Measurements from ENCODE around the gene SPTLC3.

Gene SPTLC3

GRCh38 chr20:13174402-13174801, 165.6 kb downstream of the SPTLC3 start:
- Histone ChIP-seq H3K4me3 (ENCODE audit: low read length) (no peak overlapping the region), H3K9me3 (ENCODE audit: control insufficient read depth, insufficient read depth, low read length) (no peaks in the 10 kb centered on the region), H3K27ac (ENCODE audit: low read length) (no peak overlapping the region), H3K27me3 (ENCODE audit: control insufficient read depth, insufficient read depth, low read length) (no peaks in the 10 kb centered on the region), H3K36me3 (ENCODE audit: control insufficient read depth, insufficient read depth, low read length) (no peaks in the 10 kb centered on the region), H3K4me1 (ENCODE audit: control insufficient read depth, insufficient read depth, low read length) (no peaks in the 10 kb centered on the region)
- no peak for DNase-seq (ENCODE audit: low read depth, low spot score)
- WGBS (ENCODE audit: insufficient coverage, insufficient read length) = no CpG with 5 or more reads among the region's 9 CpGs

DNA sequence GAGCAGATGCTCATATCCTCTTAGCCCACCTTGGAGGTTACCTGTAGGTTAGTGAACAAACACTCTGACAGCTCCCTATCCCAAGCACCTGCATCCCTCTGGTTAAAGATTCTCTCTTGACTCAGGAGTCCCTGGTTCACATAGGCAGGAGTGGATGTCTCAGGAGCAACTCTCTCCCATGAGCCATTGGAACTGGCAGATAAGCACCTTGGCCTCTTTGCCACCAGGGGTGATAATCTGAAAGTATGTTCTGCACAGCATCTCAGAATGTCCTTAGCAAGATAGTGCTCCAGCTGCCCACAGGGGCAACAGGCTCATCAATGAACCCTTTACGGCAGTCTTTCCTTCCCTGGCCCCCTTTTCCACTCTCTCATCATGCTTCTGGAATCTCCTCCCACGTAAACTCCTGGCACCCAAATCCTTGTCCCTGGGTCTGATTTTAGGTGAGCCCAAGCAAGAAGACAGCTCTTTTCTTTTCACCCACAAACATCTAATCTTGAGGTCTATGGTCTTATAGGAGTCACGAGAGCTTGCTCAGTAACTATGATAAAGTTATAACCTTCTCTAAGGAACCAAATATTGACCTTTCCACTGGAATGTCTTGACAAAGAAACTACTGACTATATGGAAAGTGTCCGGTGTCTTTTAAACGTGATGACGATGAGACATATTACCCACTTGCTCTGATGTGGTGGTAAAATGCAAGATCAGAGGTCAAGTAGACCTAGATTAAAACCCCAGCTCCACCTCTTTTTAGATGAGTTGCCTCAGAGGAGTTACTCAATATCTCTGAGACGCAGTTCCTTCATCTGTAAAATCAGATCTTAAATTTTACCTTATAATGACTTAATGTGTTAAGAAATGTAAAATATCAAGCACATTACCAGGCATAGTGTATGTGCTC, 172.5 kb downstream of the SPTLC3 start:
- no peaks in the 10 kb centered on the region for H3K27me3 ChIP-seq (ENCODE audit: control insufficient read depth, insufficient read depth, low read length)
- H3K36me3 ChIP-seq (ENCODE audit: control insufficient read depth, insufficient read depth, low read length) = no peaks in the 10 kb centered on the region
- no peak overlapping the region for H3K27ac ChIP-seq (ENCODE audit: low read length)
- H3K4me3 ChIP-seq (ENCODE audit: low read length) = no peak overlapping the region
- WGBS (ENCODE audit: insufficient coverage, insufficient read length) = no CpG with 5 or more reads among the region's 7 CpGs
- H3K4me1 ChIP-seq (ENCODE audit: control insufficient read depth, insufficient read depth, low read length) = no peaks in the 10 kb centered on the region
- H3K9me3 ChIP-seq (ENCODE audit: control insufficient read depth, insufficient read depth, low read length) = no peaks in the 10 kb centered on the region
- DNase-seq (ENCODE audit: low read depth, low spot score) = no peak

GRCh38 chr20:13183005-13183404, 174.2 kb downstream of the SPTLC3 start:
- DNase-seq (ENCODE audit: low read depth, low spot score) = no peak
- H3K9me3 ChIP-seq (ENCODE audit: control insufficient read depth, insufficient read depth, low read length) = no peaks in the 10 kb centered on the region
- no peaks in the 10 kb centered on the region for H3K36me3 ChIP-seq (ENCODE audit: control insufficient read depth, insufficient read depth, low read length)
- no peak overlapping the region for H3K4me3 ChIP-seq (ENCODE audit: low read length)
- H3K27ac ChIP-seq (ENCODE audit: low read length) = no peak overlapping the region
- H3K27me3 ChIP-seq (ENCODE audit: control insufficient read depth, insufficient read depth, low read length) = no peaks in the 10 kb centered on the region
- no CpG with 5 or more reads among the region's 1 CpG for WGBS (ENCODE audit: insufficient coverage, insufficient read length)
- H3K4me1 ChIP-seq (ENCODE audit: control insufficient read depth, insufficient read depth, low read length) = no peaks in the 10 kb centered on the region

GRCh38 chr20:13186043-13186774, 177.4 kb downstream of the SPTLC3 start:
- no peak for DNase-seq (ENCODE audit: low read depth, low spot score)
- Histone ChIP-seq H3K27ac (ENCODE audit: low read length) (no peak overlapping the region), H3K4me3 (ENCODE audit: low read length) (no peak overlapping the region), H3K27me3 (ENCODE audit: control insufficient read depth, insufficient read depth, low read length) (no peaks in the 10 kb centered on the region), H3K9me3 (ENCODE audit: control insufficient read depth, insufficient read depth, low read length) (no peaks in the 10 kb centered on the region), H3K36me3 (ENCODE audit: control insufficient read depth, insufficient read depth, low read length) (no peaks in the 10 kb centered on the region), H3K4me1 (ENCODE audit: control insufficient read depth, insufficient read depth, low read length) (no peaks in the 10 kb centered on the region)
- WGBS (ENCODE audit: insufficient coverage, insufficient read length) = no CpG with 5 or more reads among the region's 3 CpGs

- Histone ChIP-seq H3K9me3 (ENCODE audit: control insufficient read depth, insufficient read depth, low read length) (no peaks in the 10 kb centered on the region), H3K4me3 (ENCODE audit: low read length) (no peak overlapping the region), H3K27ac (ENCODE audit: low read length) (no peak overlapping the region), H3K36me3 (ENCODE audit: control insufficient read depth, insufficient read depth, low read length) (no peaks in the 10 kb centered on the region), H3K27me3 (ENCODE audit: control insufficient read depth, insufficient read depth, low read length) (no peaks in the 10 kb centered on the region), H3K4me1 (ENCODE audit: control insufficient read depth, insufficient read depth, low read length) (no peaks in the 10 kb centered on the region)
- no peak for DNase-seq (ENCODE audit: low read depth, low spot score)
- WGBS (ENCODE audit: insufficient coverage, insufficient read length) = no CpG with 5 or more reads among the region's 2 CpGs
Observed at GRCh38 chr20:13187899-13188298, 179.1 kb downstream of the SPTLC3 start.

- DNase-seq (ENCODE audit: low read depth, low spot score) = no peak
- Histone ChIP-seq H3K4me1 (ENCODE audit: control insufficient read depth, insufficient read depth, low read length) (0 out of 2 replicates have a peak, but pooled peaks cover 2% of the 10 kb centered on the region), H3K9me3 (ENCODE audit: control insufficient read depth, insufficient read depth, low read length) (no peaks in the 10 kb centered on the region), H3K4me3 (ENCODE audit: low read length) (no peak overlapping the region), H3K27ac (ENCODE audit: low read length) (no peak overlapping the region), H3K27me3 (ENCODE audit: control insufficient read depth, insufficient read depth, low read length) (no peaks in the 10 kb centered on the region), H3K36me3 (ENCODE audit: control insufficient read depth, insufficient read depth, low read length) (no peaks in the 10 kb centered on the region)
- no CpG with 5 or more reads among the region's 2 CpGs for WGBS (ENCODE audit: insufficient coverage, insufficient read length)
Observed at GRCh38 chr20:13199279-13199678, 190.5 kb downstream of the SPTLC3 start.

DNA sequence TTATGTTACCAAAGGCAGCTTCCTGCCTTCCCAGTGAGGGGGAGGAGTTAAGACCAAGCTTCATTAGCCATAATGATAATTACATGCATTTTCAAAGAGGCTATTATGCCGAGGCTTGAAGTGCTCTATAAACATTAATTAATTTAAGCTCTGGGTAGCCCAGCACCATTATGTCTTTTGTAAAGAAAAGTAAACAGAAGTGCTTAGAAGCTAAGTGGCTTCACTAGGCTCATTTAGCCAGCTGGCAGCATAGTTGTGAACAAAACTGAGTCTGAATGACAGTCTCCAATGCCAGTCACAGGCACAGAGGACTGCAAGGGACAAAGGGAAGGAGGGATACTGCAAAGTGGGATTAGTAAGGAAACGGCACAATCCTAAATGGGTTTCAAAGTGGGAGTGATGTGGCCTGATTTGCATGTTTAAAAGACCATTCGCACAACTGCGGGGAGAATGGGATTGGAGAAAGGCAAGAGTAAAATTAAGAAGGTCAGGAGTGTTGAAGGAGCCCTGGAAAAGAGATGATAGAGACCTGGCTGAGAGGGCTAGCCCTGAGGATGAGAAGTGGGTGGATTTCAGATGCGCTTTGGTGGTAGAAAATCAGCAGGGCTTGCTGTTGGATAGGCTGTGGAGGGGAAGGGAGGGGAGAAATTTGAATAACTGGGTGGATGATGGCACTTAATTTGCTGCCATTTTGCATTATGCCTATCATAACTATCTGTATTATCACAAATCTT, 192.2 kb downstream of the SPTLC3 start:
- H3K4me1 ChIP-seq (ENCODE audit: control insufficient read depth, insufficient read depth, low read length) = 0 out of 2 replicates have a peak, but pooled peaks cover 2% of the 10 kb centered on the region

GRCh38 chr20:13202565-13202964, 193.8 kb downstream of the SPTLC3 start:
- no peaks in the 10 kb centered on the region for H3K9me3 ChIP-seq (ENCODE audit: control insufficient read depth, insufficient read depth, low read length)
- 0 out of 2 replicates have a peak, but pooled peaks cover 2% of the 10 kb centered on the region for H3K4me1 ChIP-seq (ENCODE audit: control insufficient read depth, insufficient read depth, low read length)
- no peaks in the 10 kb centered on the region for H3K36me3 ChIP-seq (ENCODE audit: control insufficient read depth, insufficient read depth, low read length)
- no peaks in the 10 kb centered on the region for H3K27me3 ChIP-seq (ENCODE audit: control insufficient read depth, insufficient read depth, low read length)
- no peak overlapping the region for H3K27ac ChIP-seq (ENCODE audit: low read length)
- WGBS (ENCODE audit: insufficient coverage, insufficient read length) = no CpG with 5 or more reads among the region's 6 CpGs
- no peak overlapping the region for H3K4me3 ChIP-seq (ENCODE audit: low read length)
- no peak for DNase-seq (ENCODE audit: low read depth, low spot score)

More for the DNA sequence above, 192.2 kb downstream of the SPTLC3 start:
- Histone ChIP-seq H3K27ac (ENCODE audit: low read length) (no peak overlapping the region), H3K4me3 (ENCODE audit: low read length) (no peak overlapping the region), H3K9me3 (ENCODE audit: control insufficient read depth, insufficient read depth, low read length) (no peaks in the 10 kb centered on the region), H3K36me3 (ENCODE audit: control insufficient read depth, insufficient read depth, low read length) (no peaks in the 10 kb centered on the region), H3K27me3 (ENCODE audit: control insufficient read depth, insufficient read depth, low read length) (no peaks in the 10 kb centered on the region)
- no CpG with 5 or more reads among the region's 5 CpGs for WGBS (ENCODE audit: insufficient coverage, insufficient read length)
- DNase-seq (ENCODE audit: low read depth, low spot score) = no peak

DNA sequence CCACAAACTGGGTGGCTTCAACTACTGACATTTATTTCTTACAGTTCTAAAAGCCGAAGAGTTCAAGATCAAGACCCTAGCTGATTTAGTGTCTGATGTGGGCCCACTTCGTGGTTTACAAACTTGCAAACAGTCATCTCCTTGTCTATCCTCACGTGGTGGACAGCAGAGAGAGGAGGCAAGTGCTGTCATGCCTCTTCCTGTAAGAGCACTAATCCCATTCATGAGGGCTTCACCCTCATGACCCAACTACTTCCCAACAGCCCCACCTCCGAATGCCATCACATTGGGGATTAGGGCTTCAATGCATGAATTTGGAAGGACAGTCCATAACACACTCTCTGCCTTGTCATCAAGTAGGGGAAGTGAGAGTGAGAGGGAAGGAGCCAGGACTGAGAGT, 196.7 kb downstream of the SPTLC3 start:
- no peak for DNase-seq (ENCODE audit: low read depth, low spot score)
- Histone ChIP-seq H3K27ac (ENCODE audit: low read length) (no peak overlapping the region), H3K9me3 (ENCODE audit: control insufficient read depth, insufficient read depth, low read length) (no peaks in the 10 kb centered on the region), H3K4me3 (ENCODE audit: low read length) (no peak overlapping the region), H3K27me3 (ENCODE audit: control insufficient read depth, insufficient read depth, low read length) (no peaks in the 10 kb centered on the region), H3K4me1 (ENCODE audit: control insufficient read depth, insufficient read depth, low read length) (no peaks in the 10 kb centered on the region), H3K36me3 (ENCODE audit: control insufficient read depth, insufficient read depth, low read length) (no peaks in the 10 kb centered on the region)
- no CpG with 5 or more reads among the region's 4 CpGs for WGBS (ENCODE audit: insufficient coverage, insufficient read length)

DNA sequence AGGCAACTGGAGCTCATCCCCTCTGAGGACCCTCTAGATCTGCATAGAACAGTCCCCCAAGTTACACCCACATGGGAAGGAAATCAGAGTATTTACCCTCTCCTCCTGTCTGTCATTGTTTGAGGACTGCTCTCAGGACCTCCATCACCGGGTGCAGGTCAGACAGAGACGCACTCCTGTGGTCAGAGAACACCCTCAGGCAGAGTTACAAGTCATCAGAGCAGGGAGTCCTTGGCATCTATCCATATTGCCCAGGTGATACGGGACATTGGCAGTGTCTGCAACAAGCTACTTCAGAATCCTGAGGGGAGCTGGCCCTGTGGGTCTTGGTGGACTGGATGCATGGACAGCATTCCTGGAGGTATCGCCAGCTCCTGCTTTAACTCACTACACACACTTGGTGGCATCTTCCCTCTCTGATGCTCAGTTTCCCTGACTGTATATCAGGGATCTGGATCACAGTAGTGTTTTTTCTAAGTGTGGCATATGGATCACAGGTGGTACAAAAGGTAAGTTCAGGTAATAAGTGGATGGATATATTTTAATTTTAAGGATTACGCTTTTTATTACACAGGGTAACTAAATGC, 197.2 kb downstream of the SPTLC3 start:
- H3K4me3 ChIP-seq (ENCODE audit: low read length) = no peak overlapping the region
- no CpG with 5 or more reads among the region's 5 CpGs for WGBS (ENCODE audit: insufficient coverage, insufficient read length)
- no peaks in the 10 kb centered on the region for H3K4me1 ChIP-seq (ENCODE audit: control insufficient read depth, insufficient read depth, low read length)
- H3K27me3 ChIP-seq (ENCODE audit: control insufficient read depth, insufficient read depth, low read length) = no peaks in the 10 kb centered on the region
- H3K27ac ChIP-seq (ENCODE audit: low read length) = no peak overlapping the region
- no peaks in the 10 kb centered on the region for H3K36me3 ChIP-seq (ENCODE audit: control insufficient read depth, insufficient read depth, low read length)
- no peaks in the 10 kb centered on the region for H3K9me3 ChIP-seq (ENCODE audit: control insufficient read depth, insufficient read depth, low read length)
- DNase-seq (ENCODE audit: low read depth, low spot score) = no peak

All from iPS DF 6.9 (cell line).